GM12891 (cell line): Measurements from ENCODE around the gene USP51.
"Not testable (repeated sequence)": the region's sequence is repeated elsewhere in the genome, so short reads cannot be mapped to it uniquely, and the experiment has no call there.

ENCODE experiments used
- DNase-seq: peaks from one replicate; pipeline ENCODE4 v3.0.0; 2011; ENCODE audit warnings: low spot score; ENCODE audit not compliant: insufficient read length
- FAIRE-seq: peaks from 2 replicates; lab custom pipeline; 2011; peaks lifted over from hg19 to GRCh38; lab: Jason Lieb, UNC
- PAX5 ChIP-seq: IDR thresholded peaks from 2 replicates; pipeline ENCODE4 v1.6.1; 2011; ENCODE audit warnings: low read length, moderate library complexity, mild to moderate bottlenecking; ENCODE audit not compliant: insufficient read depth, severe bottlenecking
- POLR2A ChIP-seq: IDR thresholded peaks from 2 replicates; pipeline ENCODE4 v1.6.1; 2011; ENCODE audit warnings: low read depth, low read length, control low read depth
- POLR2AphosphoS5 ChIP-seq: IDR thresholded peaks from 2 replicates; pipeline ENCODE4 v1.6.1; 2011; ENCODE audit warnings: low read depth, low read length, control low read depth
- POU2F2 ChIP-seq: IDR thresholded peaks from 2 replicates; pipeline ENCODE4 v1.6.1; 2011; ENCODE audit warnings: low read depth, mild to moderate bottlenecking, control low read depth, low read length, moderate library complexity
- SPI1 ChIP-seq: IDR thresholded peaks from 2 replicates; pipeline ENCODE4 v1.6.1; 2011; ENCODE audit warnings: low read depth, low read length, control low read depth
- TAF1 ChIP-seq: IDR thresholded peaks from 2 replicates; pipeline ENCODE4 v1.6.1; 2011; ENCODE audit warnings: low read depth, low read length, control low read depth

The USP51 gene

DNA sequence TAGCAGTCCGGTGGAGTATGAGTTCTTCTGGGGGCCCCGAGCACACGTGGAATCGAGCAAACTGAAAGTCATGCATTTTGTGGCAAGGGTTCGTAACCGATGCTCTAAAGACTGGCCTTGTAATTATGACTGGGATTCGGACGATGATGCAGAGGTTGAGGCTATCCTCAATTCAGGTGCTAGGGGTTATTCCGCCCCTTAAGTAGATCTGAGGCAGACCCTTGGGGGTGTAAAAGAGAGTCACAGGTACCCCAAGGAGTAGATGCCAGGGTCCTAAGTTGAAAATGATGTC is 36.9 kb downstream of the USP51 start:
- DNase-seq (no peak), FAIRE-seq (no peak)
- TF ChIP-seq POLR2AphosphoS5 = no peak
- no peak for TF ChIP-seq POLR2A
- TF ChIP-seq PAX5 = no peak
- TF ChIP-seq POU2F2 = no peak
- TF ChIP-seq SPI1 = no peak
- no peak for TF ChIP-seq TAF1

DNA sequence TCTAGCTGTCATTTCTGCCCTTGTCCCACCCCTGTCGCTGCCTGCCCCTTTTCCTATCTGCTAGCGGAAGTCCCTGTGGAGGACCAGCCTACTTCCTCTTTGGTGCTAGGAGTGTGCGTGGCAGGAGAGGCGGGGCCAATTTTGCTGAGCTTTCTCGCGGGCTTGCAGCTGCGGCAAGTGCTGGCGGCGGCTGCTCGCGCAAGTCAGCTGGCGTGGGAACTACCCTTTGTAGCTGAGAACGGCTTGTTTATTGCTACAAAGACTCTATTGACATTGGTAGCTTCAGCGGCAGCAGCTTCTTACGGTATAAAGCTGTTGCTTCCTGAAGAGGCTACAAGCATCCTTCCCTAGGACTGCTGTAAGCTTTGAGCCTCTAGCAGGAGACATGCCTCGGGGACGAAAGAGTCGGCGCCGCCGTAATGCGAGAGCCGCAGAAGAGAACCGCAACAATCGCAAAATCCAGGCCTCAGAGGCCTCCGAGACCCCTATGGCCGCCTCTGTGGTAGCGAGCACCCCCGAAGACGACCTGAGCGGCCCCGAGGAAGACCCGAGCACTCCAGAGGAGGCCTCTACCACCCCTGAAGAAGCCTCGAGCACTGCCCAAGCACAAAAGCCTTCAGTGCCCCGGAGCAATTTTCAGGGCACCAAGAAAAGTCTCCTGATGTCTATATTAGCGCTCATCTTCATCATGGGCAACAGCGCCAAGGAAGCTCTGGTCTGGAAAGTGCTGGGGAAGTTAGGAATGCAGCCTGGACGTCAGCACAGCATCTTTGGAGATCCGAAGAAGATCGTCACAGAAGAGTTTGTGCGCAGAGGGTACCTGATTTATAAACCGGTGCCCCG is 37.4 kb downstream of the USP51 start, which contains the start of gene MAGEH1:
Gene MAGEH1 (plus strand): TSS at position 138 of the 843 bp plus-strand sequence. CDS start 248 bp downstream, at position 386.
- TF ChIP-seq POLR2AphosphoS5 (no peak), SPI1 (peak; percentile 53; the same call in 1 of the 2 replicates), TAF1 (0 out of 2 replicates have a peak, but pooled peaks have one; percentile 16), POU2F2 (no peak), POLR2A (no peak), PAX5 (no peak)
- peak; percentile 39 for DNase-seq
- peak; percentile 79 for FAIRE-seq

DNA sequence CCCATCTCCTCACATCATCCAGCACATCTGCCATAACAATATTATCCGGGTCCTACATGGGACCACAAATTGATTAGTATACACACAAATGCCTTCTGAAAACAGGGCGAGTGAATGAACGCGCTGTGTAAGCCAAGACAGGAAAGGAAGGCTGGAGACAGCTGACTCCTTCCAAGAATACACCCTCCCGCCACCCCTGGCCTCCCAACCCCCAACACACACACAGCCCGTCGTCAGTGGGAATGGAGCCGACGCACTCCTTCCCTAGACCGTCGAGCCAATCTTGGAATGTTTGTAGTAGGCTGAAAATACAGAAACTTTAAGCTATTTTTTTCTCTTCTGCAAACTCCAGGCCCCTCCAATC is 38.0 kb downstream of the USP51 start:
- DNase-seq (no peak), FAIRE-seq (no peak)
- no peak for TF ChIP-seq POU2F2
- no peak for TF ChIP-seq SPI1
- TF ChIP-seq POLR2AphosphoS5 = no peak
- no peak for TF ChIP-seq POLR2A
- no peak for TF ChIP-seq PAX5
- TF ChIP-seq TAF1 = no peak

DNA sequence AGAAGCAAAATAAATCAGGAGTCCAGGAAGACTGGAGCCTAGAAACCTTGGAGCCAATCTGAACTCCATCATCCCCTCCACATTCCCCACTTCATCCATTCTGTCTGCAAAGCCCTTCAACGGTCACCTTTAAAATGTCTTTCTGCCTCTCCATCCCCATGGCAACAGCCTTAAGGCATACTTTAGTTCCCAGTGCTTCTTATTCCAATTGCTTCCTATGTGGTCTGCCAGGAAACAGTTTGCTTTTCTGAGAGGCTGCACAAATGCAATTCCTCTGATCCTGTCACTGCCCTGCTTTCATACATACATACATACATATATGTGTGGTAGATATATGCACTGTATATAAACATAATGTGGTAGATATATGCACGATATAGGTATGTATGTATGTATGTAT is 38.5 kb downstream of the USP51 start:
- FAIRE-seq (peak; percentile 13), DNase-seq (no peak)
- TF ChIP-seq PAX5 (no peak), POU2F2 (no peak), POLR2A (no peak), TAF1 (no peak), POLR2AphosphoS5 (no peak)

DNA sequence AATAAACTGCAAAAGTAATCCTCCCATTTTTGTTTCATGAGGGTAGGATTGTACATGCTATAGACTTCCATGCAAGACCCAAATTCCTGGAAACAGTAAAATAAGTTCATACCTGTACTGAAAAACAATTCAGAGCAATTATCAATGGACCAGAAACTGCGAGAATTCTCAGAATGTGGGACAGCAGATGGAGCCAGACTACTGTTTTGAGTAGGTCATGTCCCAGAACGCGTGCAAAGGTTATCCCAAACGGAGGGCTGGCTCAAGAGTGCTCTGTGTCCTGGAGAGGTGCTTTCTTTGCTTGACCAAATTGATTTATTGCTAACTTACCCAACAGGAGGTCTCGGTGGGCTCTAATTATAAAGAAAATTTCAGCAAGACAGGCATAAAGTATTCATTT is 39.4 kb downstream of the USP51 start:
- no peak for TF ChIP-seq POLR2A
- no peak for TF ChIP-seq SPI1
- no peak for TF ChIP-seq POU2F2
- TF ChIP-seq PAX5 = no peak
- TF ChIP-seq POLR2AphosphoS5 = no peak
- TF ChIP-seq TAF1 = no peak
- no peak for DNase-seq
- FAIRE-seq = no peak

DNA sequence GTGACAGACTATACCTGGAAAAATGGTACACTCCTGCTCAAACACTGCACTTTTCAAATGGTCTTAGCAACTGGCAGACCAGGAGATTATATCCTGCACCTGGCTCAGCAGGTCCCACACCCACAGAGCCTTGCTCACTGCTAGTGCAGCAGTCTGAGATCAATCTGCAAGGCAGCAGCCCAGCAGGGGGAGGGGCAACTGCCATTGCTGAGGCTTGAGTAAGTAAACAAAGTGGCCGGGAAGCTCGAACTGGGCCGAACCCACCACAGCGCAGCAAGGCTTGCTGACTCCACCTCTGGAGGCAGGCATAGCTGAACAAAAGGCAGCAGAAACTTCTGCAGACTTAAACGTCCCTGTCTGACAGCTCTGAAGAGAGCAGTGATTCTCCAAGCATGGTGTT is 46.2 kb downstream of the USP51 start:
- not testable (repeated sequence) for DNase-seq, FAIRE-seq
